ENCODE measurements around the gene RSPH9. TPM values are rescaled to one million over a fixed set of nuclear protein-coding genes. Genes with fewer than 3 reads are reported as not detected.

Gene RSPH9
- total RNA-seq, 1 experiment from 2014 or later = not detected

GRCh38 chr6:43702171-43702533, 57.3 kb downstream of the RSPH9 start:
- no peak overlapping the region for H3K4me3 ChIP-seq (ENCODE audit: low read length)
- H3K4me2 ChIP-seq (ENCODE audit: low read length) = peak overlapping the region; percentile 70
- intact Hi-C loops (cut with micrococcal nuclease) = no loop called here
- ChIA-PET CTCF (no interaction called here), POLR2A (ENCODE audit: unreplicated experiment) (no interaction called here)
- ATAC-seq (no peak), DNase-seq (no peak)
- H3K4me1 ChIP-seq (ENCODE audit: insufficient read depth, low read length) = peaks cover 54% of the 10 kb centered on the region
- H3K9me3 ChIP-seq (ENCODE audit: low read length) = no peaks in the 10 kb centered on the region
- TF ChIP-seq, protein P1, sequence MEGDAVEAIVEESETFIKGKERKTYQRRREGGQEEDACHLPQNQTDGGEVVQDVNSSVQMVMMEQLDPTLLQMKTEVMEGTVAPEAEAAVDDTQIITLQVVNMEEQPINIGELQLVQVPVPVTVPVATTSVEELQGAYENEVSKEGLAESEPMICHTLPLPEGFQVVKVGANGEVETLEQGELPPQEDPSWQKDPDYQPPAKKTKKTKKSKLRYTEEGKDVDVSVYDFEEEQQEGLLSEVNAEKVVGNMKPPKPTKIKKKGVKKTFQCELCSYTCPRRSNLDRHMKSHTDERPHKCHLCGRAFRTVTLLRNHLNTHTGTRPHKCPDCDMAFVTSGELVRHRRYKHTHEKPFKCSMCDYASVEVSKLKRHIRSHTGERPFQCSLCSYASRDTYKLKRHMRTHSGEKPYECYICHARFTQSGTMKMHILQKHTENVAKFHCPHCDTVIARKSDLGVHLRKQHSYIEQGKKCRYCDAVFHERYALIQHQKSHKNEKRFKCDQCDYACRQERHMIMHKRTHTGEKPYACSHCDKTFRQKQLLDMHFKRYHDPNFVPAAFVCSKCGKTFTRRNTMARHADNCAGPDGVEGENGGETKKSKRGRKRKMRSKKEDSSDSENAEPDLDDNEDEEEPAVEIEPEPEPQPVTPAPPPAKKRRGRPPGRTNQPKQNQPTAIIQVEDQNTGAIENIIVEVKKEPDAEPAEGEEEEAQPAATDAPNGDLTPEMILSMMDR (conservative IDR thresholded peaks at IDR 0.05; ENCODE audit: low read depth, low read length) = no peak
- no peak for TF ChIP-seq EZH2phosphoT487 (IDR thresholded peaks at IDR 0.05; ENCODE audit: borderline replicate concordance, low read length)
- TF ChIP-seq EZH2 (IDR thresholded peaks at IDR 0.05; ENCODE audit: low read length, unreplicated experiment) = no peak
- H3K27me3 ChIP-seq (ENCODE audit: low read length) = no peaks in the 10 kb centered on the region
- BruUV-seq (replicated peaks) = no TSS peak
- H3K27ac ChIP-seq (ENCODE audit: low read length) = peak overlapping the region; percentile 77
- no peaks in the 10 kb centered on the region for H3K9me2 ChIP-seq (replicated peaks; ENCODE audit: low read length)
- H2AFZ ChIP-seq (ENCODE audit: low read length) = peak overlapping the region; percentile 49; the same call in 1 of the 2 replicates
- H4K20me1 ChIP-seq (ENCODE audit: low read length) = no peaks in the 10 kb centered on the region
- H3F3A ChIP-seq (ENCODE audit: low read length, unreplicated experiment) = peaks cover 5% of the 10 kb centered on the region
- no peaks in the 10 kb centered on the region for H3K36me3 ChIP-seq (ENCODE audit: low read depth, low read length)
- peak overlapping the region; percentile 3; the same call in 1 of the 2 replicates for H3K9ac ChIP-seq (ENCODE audit: low read length)
- no peaks in the 10 kb centered on the region for H3K79me2 ChIP-seq (ENCODE audit: low read length)

- ATAC-seq (peak; percentile 60), DNase-seq (peak; percentile 93)
- Histone ChIP-seq H3K9me3 (ENCODE audit: low read length) (no peaks in the 10 kb centered on the region), H3K27me3 (ENCODE audit: low read length) (no peaks in the 10 kb centered on the region), H3K36me3 (ENCODE audit: low read depth, low read length) (no peaks in the 10 kb centered on the region), H4K20me1 (ENCODE audit: low read length) (no peaks in the 10 kb centered on the region), H3K27ac (ENCODE audit: low read length) (peak overlapping the region; percentile 77), H3K4me2 (ENCODE audit: low read length) (peak overlapping the region; percentile 70), H3K79me2 (ENCODE audit: low read length) (no peaks in the 10 kb centered on the region), H3K9me2 (replicated peaks; ENCODE audit: low read length) (no peaks in the 10 kb centered on the region), H3K4me1 (ENCODE audit: insufficient read depth, low read length) (peaks cover 54% of the 10 kb centered on the region), H3K4me3 (ENCODE audit: low read length) (peak overlapping the region; percentile 16; the same call in 1 of the 2 replicates), H3K9ac (ENCODE audit: low read length) (peak overlapping the region; percentile 40), H3F3A (ENCODE audit: low read length, unreplicated experiment) (peaks cover 5% of the 10 kb centered on the region), H2AFZ (ENCODE audit: low read length) (peak overlapping the region; percentile 49)
- intact Hi-C loops (cut with micrococcal nuclease) = no loop called here
- no TSS peak for BruUV-seq (replicated peaks)
- TF ChIP-seq, protein P1 (conservative IDR thresholded peaks at IDR 0.05; ENCODE audit: low read depth, low read length) = no peak
- TF ChIP-seq EZH2 (IDR thresholded peaks at IDR 0.05; ENCODE audit: low read length, unreplicated experiment) (no peak), EZH2phosphoT487 (IDR thresholded peaks at IDR 0.05; ENCODE audit: borderline replicate concordance, low read length) (no peak)
- CTCF ChIA-PET = interaction anchor here (0.6 kb wide), 1 partner anchor 70 kb away, joined by 3 read pairs; no protein-coding TSS in a partner anchor
- POLR2A ChIA-PET (ENCODE audit: unreplicated experiment) = interaction anchor here (0.6 kb wide), 1 partner anchor 66 kb away, joined by 5 read pairs; no protein-coding TSS in a partner anchor
These were observed 58.0 kb downstream of the RSPH9 start for GRCh38 chr6:43702534-43703440.

Measured in PC-3 (cell line).